Measurements from ENCODE around the gene RLF. TPM values are rescaled to one million over a fixed set of nuclear protein-coding genes. Genes with fewer than 3 reads are reported as not detected.

Gene RLF
- total and polyA plus RNA-seq, 2 donors: 10.8 to 22.4 TPM

DNA sequence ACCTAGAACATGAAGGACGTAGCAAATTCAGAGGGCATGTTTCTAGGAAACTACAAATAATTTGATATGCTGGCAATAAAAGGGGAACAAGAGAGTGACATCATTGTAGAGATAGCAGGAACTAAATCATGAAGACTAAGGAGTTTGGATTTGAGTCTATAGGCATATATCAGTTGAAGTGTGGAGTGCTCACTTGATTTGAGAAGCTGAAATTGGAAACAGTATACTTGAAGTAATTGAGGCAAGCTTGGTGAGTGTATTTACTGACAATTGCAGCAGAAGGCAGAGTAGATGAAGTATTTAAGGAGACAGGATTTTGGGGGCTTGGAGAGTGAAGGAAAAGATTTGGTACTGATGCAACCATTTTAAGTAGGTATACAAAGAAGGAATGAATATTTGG, 80.2 kb downstream of the RLF start:
- Histone ChIP-seq H3K36me3 (ENCODE audit: control insufficient read depth in 2 of 2, insufficient read depth in 2 of 2, low read length in 1 of 2) (peaks cover 22 to 30% of the 10 kb centered on the region in 2 donors), H3K27me3 (ENCODE audit: control insufficient read depth in 2 of 2, insufficient read depth in 1 of 2, low read length in 1 of 2) (no peaks in the 10 kb centered on the region), H3K27ac (ENCODE audit: low read depth in 1 of 2, low read length in 1 of 2) (no peak overlapping the region), H3K4me3 (ENCODE audit: low read length in 2 of 2) (no peak overlapping the region), H3K9me3 (ENCODE audit: control insufficient read depth in 2 of 2, insufficient read depth in 1 of 2, low read length in 1 of 2) (no peaks in the 10 kb centered on the region), H3K4me1 (ENCODE audit: control insufficient read depth in 2 of 2, insufficient read depth in 2 of 2, low read length in 2 of 2) (no peaks in the 10 kb centered on the region)
- 97% methylated on average over 1 of the region's 1 CpG for WGBS
- DNase-seq (ENCODE audit: low read depth in 6 of 9, low spot score in 9 of 9): no peak

DNA sequence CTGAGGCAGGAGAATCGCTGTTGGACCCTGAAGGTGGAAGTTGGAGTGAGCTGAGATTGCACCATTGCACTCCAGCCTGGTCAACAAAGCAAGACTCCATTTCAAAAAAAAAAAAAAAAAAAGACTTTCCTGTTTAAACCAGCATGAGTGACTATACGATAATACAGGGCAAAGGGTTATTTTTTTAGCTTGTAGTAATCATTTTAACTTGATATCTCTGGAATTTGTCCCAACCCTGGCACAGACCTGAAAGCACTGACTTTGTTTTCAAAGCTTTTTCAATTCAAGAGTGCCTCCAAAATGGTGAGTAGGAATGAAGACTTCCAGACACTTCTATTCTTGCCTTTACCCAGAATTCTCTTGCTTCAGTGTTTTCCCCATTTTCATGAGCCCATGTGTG, 82.2 kb downstream of the RLF start:
- H3K27me3 ChIP-seq (ENCODE audit: control insufficient read depth in 2 of 2, insufficient read depth in 1 of 2, low read length in 1 of 2): no peaks in the 10 kb centered on the region
- 92% methylated on average over 2 of the region's 2 CpGs for WGBS
- H3K36me3 ChIP-seq (ENCODE audit: control insufficient read depth in 2 of 2, insufficient read depth in 2 of 2, low read length in 1 of 2): peaks cover 10% of the 10 kb centered on the region in 2 donors
- H3K9me3 ChIP-seq (ENCODE audit: control insufficient read depth in 2 of 2, insufficient read depth in 1 of 2, low read length in 1 of 2): no peaks in the 10 kb centered on the region
- no peak for DNase-seq (ENCODE audit: low read depth in 6 of 9, low spot score in 9 of 9)
- H3K4me3 ChIP-seq (ENCODE audit: low read length in 2 of 2): no peak overlapping the region
- H3K4me1 ChIP-seq (ENCODE audit: control insufficient read depth in 2 of 2, insufficient read depth in 2 of 2, low read length in 2 of 2): no peaks in the 10 kb centered on the region
- H3K27ac ChIP-seq (ENCODE audit: low read depth in 1 of 2, low read length in 1 of 2): no peak overlapping the region

DNA sequence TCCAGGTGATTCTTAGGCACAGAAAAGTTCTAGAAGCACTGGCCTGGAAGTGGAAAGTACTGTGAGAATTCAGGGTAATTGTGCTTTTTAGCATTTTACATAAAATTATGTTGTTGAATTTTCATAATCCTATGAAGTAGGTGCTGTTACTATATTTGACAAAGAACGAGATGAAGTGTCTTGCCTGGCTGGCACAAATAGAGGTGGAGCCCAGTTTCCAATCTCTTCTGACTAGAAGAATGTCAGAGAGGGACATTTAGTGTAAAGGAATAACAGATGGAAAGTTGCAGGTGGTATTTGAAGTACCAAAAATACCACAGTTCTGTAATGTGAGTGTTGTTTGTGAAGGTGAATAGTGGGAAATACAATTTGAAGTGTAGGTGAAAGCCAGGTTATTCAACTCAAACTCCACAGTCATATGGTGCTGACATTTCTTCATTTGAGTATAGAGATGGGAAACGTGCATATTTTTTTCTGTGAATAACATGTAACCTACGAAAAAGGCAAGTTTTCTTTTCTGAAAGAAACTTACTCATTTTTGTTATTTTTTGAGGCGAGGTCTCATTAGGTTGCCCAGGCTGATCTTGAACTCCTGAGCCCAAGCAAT, 83.1 kb downstream of the RLF start:
- whole genome bisulfite sequencing: 91% methylated on average over 4 of the region's 4 CpGs
- Histone ChIP-seq H3K27me3 (ENCODE audit: control insufficient read depth in 2 of 2, insufficient read depth in 1 of 2, low read length in 1 of 2) (no peaks in the 10 kb centered on the region), H3K36me3 (ENCODE audit: control insufficient read depth in 2 of 2, insufficient read depth in 2 of 2, low read length in 1 of 2) (peaks cover 1 to 2% of the 10 kb centered on the region in 2 donors), H3K9me3 (ENCODE audit: control insufficient read depth in 2 of 2, insufficient read depth in 1 of 2, low read length in 1 of 2) (no peaks in the 10 kb centered on the region), H3K27ac (ENCODE audit: low read depth in 1 of 2, low read length in 1 of 2) (no peak overlapping the region), H3K4me1 (ENCODE audit: control insufficient read depth in 2 of 2, insufficient read depth in 2 of 2, low read length in 2 of 2) (no peaks in the 10 kb centered on the region), H3K4me3 (ENCODE audit: low read length in 2 of 2) (no peak overlapping the region)
- DNase-seq (ENCODE audit: low read depth in 6 of 9, low spot score in 9 of 9): no peak

DNA sequence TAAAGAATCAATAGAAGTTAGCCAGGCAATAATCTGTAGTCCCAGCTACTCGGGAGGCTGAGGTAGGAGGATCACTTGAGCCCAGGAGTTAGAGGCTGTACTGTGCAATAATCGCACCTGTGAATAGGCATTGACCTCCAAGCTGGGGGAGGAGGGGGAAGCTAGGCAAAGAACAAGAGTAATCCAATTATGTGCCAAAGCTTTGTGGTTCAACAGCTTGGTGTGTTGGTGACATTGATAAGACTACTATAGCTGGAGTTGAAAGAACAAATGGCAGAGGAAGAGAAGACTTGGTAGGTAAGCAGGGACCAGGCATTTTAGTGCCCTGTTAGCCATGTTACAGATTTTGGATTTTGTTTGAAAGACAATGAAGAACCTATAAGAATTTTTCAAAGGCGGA, 84.5 kb downstream of the RLF start:
- WGBS: 99% methylated on average over 3 of the region's 3 CpGs
- DNase-seq (ENCODE audit: low read depth in 6 of 9, low spot score in 9 of 9): no peak
- Histone ChIP-seq H3K27me3 (ENCODE audit: control insufficient read depth in 2 of 2, insufficient read depth in 1 of 2, low read length in 1 of 2) (no peaks in the 10 kb centered on the region), H3K4me1 (ENCODE audit: control insufficient read depth in 2 of 2, insufficient read depth in 2 of 2, low read length in 2 of 2) (no peaks in the 10 kb centered on the region), H3K9me3 (ENCODE audit: control insufficient read depth in 2 of 2, insufficient read depth in 1 of 2, low read length in 1 of 2) (no peaks in the 10 kb centered on the region), H3K4me3 (ENCODE audit: low read length in 2 of 2) (no peak overlapping the region), H3K36me3 (ENCODE audit: control insufficient read depth in 2 of 2, insufficient read depth in 2 of 2, low read length in 1 of 2) (no peaks in the 10 kb centered on the region), H3K27ac (ENCODE audit: low read depth in 1 of 2, low read length in 1 of 2) (no peak overlapping the region)

DNA sequence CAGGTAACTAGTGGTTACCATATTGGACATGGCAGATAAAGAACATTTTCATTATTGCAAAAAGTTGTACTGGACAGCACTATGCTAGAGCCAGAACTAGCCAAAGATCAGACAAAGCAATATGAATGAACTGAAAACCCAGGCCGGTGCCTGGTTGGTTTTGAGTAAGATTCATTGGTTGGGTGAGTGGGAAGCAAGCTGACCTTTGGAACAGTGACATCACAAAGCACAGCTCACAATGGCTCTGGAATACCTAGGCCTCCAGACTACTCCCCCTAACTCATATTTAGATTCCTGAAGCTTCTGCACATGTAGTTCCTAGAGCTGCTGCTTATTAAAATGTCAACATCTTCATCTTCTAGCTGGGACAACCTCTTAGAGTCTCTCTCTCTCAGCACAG, 86.5 kb downstream of the RLF start, which contains the start of gene TMCO2:
TSS of gene TMCO2 (plus strand) at position 283 of the 400 bp plus-strand sequence. CDS start at position 340, 57 bp downstream.
- H3K27ac ChIP-seq (ENCODE audit: low read depth in 1 of 2, low read length in 1 of 2): no peak within 1 kb of the TSS
- H3K4me1 ChIP-seq (ENCODE audit: control insufficient read depth in 2 of 2, insufficient read depth in 2 of 2, low read length in 2 of 2): no peaks in the 10 kb centered on the region
- no peak within 1 kb of the TSS for H3K4me3 ChIP-seq (ENCODE audit: low read length in 2 of 2)
- no peaks in the 10 kb centered on the region for H3K27me3 ChIP-seq (ENCODE audit: control insufficient read depth in 2 of 2, insufficient read depth in 1 of 2, low read length in 1 of 2)
- no peaks in the 10 kb centered on the region for H3K36me3 ChIP-seq (ENCODE audit: control insufficient read depth in 2 of 2, insufficient read depth in 2 of 2, low read length in 1 of 2)
- 92% methylated on average over 1 of the region's 1 CpG for WGBS
- H3K9me3 ChIP-seq (ENCODE audit: control insufficient read depth in 2 of 2, insufficient read depth in 1 of 2, low read length in 1 of 2): no peaks in the 10 kb centered on the region
- no peak for DNase-seq (ENCODE audit: low read depth in 6 of 9, low spot score in 9 of 9)

DNA sequence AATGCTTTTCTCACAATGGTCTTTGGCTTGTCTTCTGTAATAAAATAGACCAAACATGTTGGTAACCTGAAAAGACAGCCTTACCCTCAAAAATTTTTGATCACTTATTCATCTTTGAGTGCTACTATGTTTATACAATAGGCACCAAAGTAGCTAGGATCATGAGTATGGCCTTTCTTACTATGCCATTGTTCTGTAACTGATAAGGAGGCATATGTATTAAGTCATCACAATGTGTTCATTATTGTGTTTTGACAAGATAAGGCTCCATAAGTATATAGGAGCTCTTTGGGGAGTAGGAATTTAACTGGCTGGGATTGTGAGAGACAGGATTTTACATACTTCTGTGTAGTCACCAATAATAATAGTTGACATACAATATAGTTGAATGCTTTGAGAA, 87.2 kb downstream of the RLF start:
- no peak overlapping the region for H3K27ac ChIP-seq (ENCODE audit: low read depth in 1 of 2, low read length in 1 of 2)
- H3K36me3 ChIP-seq (ENCODE audit: control insufficient read depth in 2 of 2, insufficient read depth in 2 of 2, low read length in 1 of 2): no peaks in the 10 kb centered on the region
- H3K9me3 ChIP-seq (ENCODE audit: control insufficient read depth in 2 of 2, insufficient read depth in 1 of 2, low read length in 1 of 2): no peaks in the 10 kb centered on the region
- H3K4me1 ChIP-seq (ENCODE audit: control insufficient read depth in 2 of 2, insufficient read depth in 2 of 2, low read length in 2 of 2): no peaks in the 10 kb centered on the region
- no peak overlapping the region for H3K4me3 ChIP-seq (ENCODE audit: low read length in 2 of 2)
- H3K27me3 ChIP-seq (ENCODE audit: control insufficient read depth in 2 of 2, insufficient read depth in 1 of 2, low read length in 1 of 2): no peaks in the 10 kb centered on the region
- no peak for DNase-seq (ENCODE audit: low read depth in 6 of 9, low spot score in 9 of 9)

DNA sequence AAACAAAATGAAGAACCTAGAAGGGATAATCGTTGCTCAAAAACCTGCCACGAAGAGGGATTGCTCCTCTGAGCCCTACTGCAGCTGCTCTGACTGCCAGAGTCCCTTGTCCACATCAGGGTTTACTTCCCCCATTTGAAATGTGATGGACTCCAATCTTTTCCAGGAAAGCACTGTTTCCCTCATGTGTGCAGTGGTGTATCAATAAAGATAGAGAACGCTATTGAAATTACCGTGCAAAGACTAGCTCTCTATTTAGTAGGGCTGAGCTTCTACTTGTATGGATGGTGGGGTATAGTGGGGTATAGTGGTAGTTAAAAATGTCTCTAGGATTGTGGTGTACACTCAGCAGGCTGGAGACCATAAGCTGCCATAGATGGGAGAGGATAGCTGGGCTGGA, 90.3 kb downstream of the RLF start:
- WGBS: 59% methylated on average over 4 of the region's 4 CpGs
- Histone ChIP-seq H3K9me3 (ENCODE audit: control insufficient read depth in 2 of 2, insufficient read depth in 1 of 2, low read length in 1 of 2) (no peaks in the 10 kb centered on the region), H3K4me3 (ENCODE audit: low read length in 2 of 2) (no peak overlapping the region), H3K27me3 (ENCODE audit: control insufficient read depth in 2 of 2, insufficient read depth in 1 of 2, low read length in 1 of 2) (no peaks in the 10 kb centered on the region), H3K4me1 (ENCODE audit: control insufficient read depth in 2 of 2, insufficient read depth in 2 of 2, low read length in 2 of 2) (no peaks in the 10 kb centered on the region), H3K27ac (ENCODE audit: low read depth in 1 of 2, low read length in 1 of 2) (no peak overlapping the region), H3K36me3 (ENCODE audit: control insufficient read depth in 2 of 2, insufficient read depth in 2 of 2, low read length in 1 of 2) (no peaks in the 10 kb centered on the region)
- no peak for DNase-seq (ENCODE audit: low read depth in 6 of 9, low spot score in 9 of 9)

DNA sequence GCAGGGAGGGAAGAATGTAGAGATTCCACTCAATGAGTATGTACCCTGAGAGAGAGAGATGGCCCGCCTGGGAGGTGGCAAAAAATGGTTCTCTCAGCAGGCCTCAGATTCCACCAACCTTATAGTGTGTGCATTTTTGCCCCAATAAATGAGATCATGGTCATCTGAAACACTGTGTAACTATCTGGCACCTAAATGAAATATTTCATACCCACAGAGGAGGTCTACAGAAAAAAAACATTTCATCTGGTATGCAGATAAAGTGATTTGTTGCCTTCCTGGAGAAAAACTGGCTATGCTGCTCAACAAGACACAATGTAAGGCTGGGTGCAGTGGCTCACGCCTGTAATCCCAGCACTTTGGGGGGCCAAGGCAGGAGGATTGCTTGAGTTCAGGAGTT, 91.4 kb downstream of the RLF start:
- no peak overlapping the region for H3K27ac ChIP-seq (ENCODE audit: low read depth in 1 of 2, low read length in 1 of 2)
- H3K9me3 ChIP-seq (ENCODE audit: control insufficient read depth in 2 of 2, insufficient read depth in 1 of 2, low read length in 1 of 2): no peaks in the 10 kb centered on the region
- no peaks in the 10 kb centered on the region for H3K36me3 ChIP-seq (ENCODE audit: control insufficient read depth in 2 of 2, insufficient read depth in 2 of 2, low read length in 1 of 2)
- H3K27me3 ChIP-seq (ENCODE audit: control insufficient read depth in 2 of 2, insufficient read depth in 1 of 2, low read length in 1 of 2): no peaks in the 10 kb centered on the region
- no peaks in the 10 kb centered on the region for H3K4me1 ChIP-seq (ENCODE audit: control insufficient read depth in 2 of 2, insufficient read depth in 2 of 2, low read length in 2 of 2)
- no peak for DNase-seq (ENCODE audit: low read depth in 6 of 9, low spot score in 9 of 9)
- WGBS: 75% methylated on average over 2 of the region's 2 CpGs
- no peak overlapping the region for H3K4me3 ChIP-seq (ENCODE audit: low read length in 2 of 2)

DNA sequence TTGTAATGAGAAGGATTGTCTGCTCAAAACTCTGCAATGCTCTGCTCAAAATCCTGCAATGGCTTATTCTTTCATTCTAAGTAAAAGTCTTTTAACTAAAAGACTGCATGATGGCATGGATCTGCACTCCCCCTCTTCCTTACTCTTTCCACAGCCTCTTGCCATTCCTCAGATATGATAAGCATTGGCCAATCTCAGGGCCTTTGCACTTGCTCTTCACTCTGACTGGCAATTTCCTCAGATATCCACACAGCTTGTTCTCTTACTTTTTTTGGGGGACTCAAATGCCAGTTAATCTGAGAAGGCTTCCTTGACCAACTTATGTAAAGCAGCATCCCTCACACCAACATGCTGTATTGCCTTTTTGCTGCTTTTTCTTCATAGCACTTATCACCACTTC, 94.0 kb downstream of the RLF start:
- DNase-seq (ENCODE audit: low read depth in 6 of 9, low spot score in 9 of 9): no peak
- Histone ChIP-seq H3K4me3 (ENCODE audit: low read length in 2 of 2) (no peak overlapping the region), H3K27me3 (ENCODE audit: control insufficient read depth in 2 of 2, insufficient read depth in 1 of 2, low read length in 1 of 2) (no peaks in the 10 kb centered on the region), H3K27ac (ENCODE audit: low read depth in 1 of 2, low read length in 1 of 2) (no peak overlapping the region), H3K36me3 (ENCODE audit: control insufficient read depth in 2 of 2, insufficient read depth in 2 of 2, low read length in 1 of 2) (peaks cover 3% of the 10 kb centered on the region in 2 donors), H3K9me3 (ENCODE audit: control insufficient read depth in 2 of 2, insufficient read depth in 1 of 2, low read length in 1 of 2) (no peaks in the 10 kb centered on the region), H3K4me1 (ENCODE audit: control insufficient read depth in 2 of 2, insufficient read depth in 2 of 2, low read length in 2 of 2) (peaks cover 0 to 9% of the 10 kb centered on the region in 2 donors)
